Activated CD4-positive, alpha-beta T cell treated with anti-CD3 and anti-CD28 coated beads for 36 hours (primary cell): ENCODE data around the gene FGF18. TPM values are rescaled to one million over a fixed set of nuclear protein-coding genes. Genes with fewer than 3 reads are reported as not detected.
"Not testable (repeated sequence)": the region's sequence is repeated elsewhere in the genome, so short reads cannot be mapped to it uniquely, and the experiment has no call there.

Source experiments
- ATAC-seq: fragments of 200-7000 bp; cut with Tn5 transposase; one replicate; pipeline ENCODE4 v1.10.0; 2021; ENCODE audit warnings: mild to moderate bottlenecking, moderate library complexity
- CTCF ChIA-PET: fragments of 350-600 bp; sonication (Branson Sonifier 250); formaldehyde crosslinking; loops from one replicate; lab custom pipeline; 2021; ENCODE audit warnings: antibody characterized with exemption; lab: Charles Lee
- POLR2A ChIA-PET: fragments of 350-600 bp; sonication (Branson Sonifier 250); formaldehyde crosslinking; loops from one replicate; lab custom pipeline; 2021; ENCODE audit warnings: antibody characterized with exemption, inconsistent platforms; lab: Charles Lee
- DNase-seq: peaks from one replicate; pipeline ENCODE4 v3.0.0-alpha.2; 2020
- H3K27ac Mint-ChIP-seq: one replicate; pipeline ENCODE4 v1.8.0; 2021; ENCODE audit warnings: mixed read lengths
- H3K27me3 Mint-ChIP-seq: one replicate; pipeline ENCODE4 v1.8.0; 2021; ENCODE audit warnings: mixed read lengths
- H3K36me3 Mint-ChIP-seq: one replicate; pipeline ENCODE4 v1.8.0; 2021; ENCODE audit warnings: low read depth, mixed read lengths
- H3K4me1 Mint-ChIP-seq: one replicate; pipeline ENCODE4 v1.8.0; 2021; ENCODE audit warnings: mixed read lengths
- H3K4me3 Mint-ChIP-seq: one replicate; pipeline ENCODE4 v1.8.0; 2021; ENCODE audit warnings: mild to moderate bottlenecking, moderate library complexity, mixed read lengths
- H3K9me3 Mint-ChIP-seq: one replicate; pipeline ENCODE4 v1.8.0; 2021; ENCODE audit warnings: low read depth, mixed read lengths
- intact Hi-C, 2 experiments: fragments of 100-400 bp; cut with DNase I in 1 of 2; cut with micrococcal nuclease in 1 of 2; formaldehyde crosslinking; loops; one replicate each; pipeline versions ENCODE4 v1.14.2 to v1.15.1; 2022 to 2024; cut with DNase I, micrococcal nuclease
- total RNA-seq, 2 experiments: library from RNA; stranded (reverse); gene quantifications; one replicate each; pipeline ENCODE4 v1.2.3, GENCODE V29; 2021

The FGF18 gene
- total RNA-seq, 2 experiments from 2014 or later: not detected

GRCh38 chr5:171400169-171400568, 19.3 kb upstream of the FGF18 start:
- intact Hi-C loops: no loop called here
- no peak overlapping the region for H3K4me3 Mint-ChIP-seq
- POLR2A ChIA-PET: interaction anchor here (1.4 kb wide), 1 partner anchor 11 kb away, joined by 7 read pairs; no protein-coding TSS in a partner anchor
- CTCF ChIA-PET: no interaction called here
- no peak for ATAC-seq
- H3K27ac Mint-ChIP-seq: peak overlapping the region; percentile 28
- H3K9me3 Mint-ChIP-seq: no peaks in the 10 kb centered on the region
- no peaks in the 10 kb centered on the region for H3K27me3 Mint-ChIP-seq
- peaks cover 51% of the 10 kb centered on the region for H3K4me1 Mint-ChIP-seq
- peaks cover 68% of the 10 kb centered on the region for H3K36me3 Mint-ChIP-seq
- no peak for DNase-seq

GRCh38 chr5:171401167-171401947, 18.1 kb upstream of the FGF18 start:
- POLR2A ChIA-PET: interaction anchor here (1.2 to 1.4 kb wide), 2 partner anchors 9 to 13 kb away, joined by 7 read pairs; no protein-coding TSS in a partner anchor
- Mint-ChIP-seq H3K36me3 (peaks cover 71% of the 10 kb centered on the region), H3K4me1 (peaks cover 55% of the 10 kb centered on the region), H3K4me3 (no peak overlapping the region), H3K9me3 (no peaks in the 10 kb centered on the region), H3K27ac (no peak overlapping the region), H3K27me3 (no peaks in the 10 kb centered on the region)
- DNase-seq (no peak), ATAC-seq (no peak)
- intact Hi-C loops: no loop called here
- CTCF ChIA-PET: no interaction called here

GRCh38 chr5:171402751-171403150, 16.7 kb upstream of the FGF18 start:
- H3K27ac Mint-ChIP-seq, POLR2A ChIA-PET, CTCF ChIA-PET, DNase-seq, H3K27me3 Mint-ChIP-seq, ATAC-seq, H3K9me3 Mint-ChIP-seq, H3K4me3 Mint-ChIP-seq, intact Hi-C loops: not testable (repeated sequence)
- peaks cover 48% of the 10 kb centered on the region for H3K4me1 Mint-ChIP-seq
- peaks cover 70% of the 10 kb centered on the region for H3K36me3 Mint-ChIP-seq

- POLR2A ChIA-PET: interaction anchor here (0.6 to 1.4 kb wide), 3 partner anchors 10 to 13 kb away, joined by 4 to 8 read pairs (median 4); no protein-coding TSS in a partner anchor
These were observed 13.8 kb upstream of the FGF18 start for GRCh38 chr5:171405615-171406014.

GRCh38 chr5:171407234-171407633, 12.2 kb upstream of the FGF18 start:
- Mint-ChIP-seq H3K27me3 (no peaks in the 10 kb centered on the region), H3K9me3 (no peaks in the 10 kb centered on the region), H3K4me3 (no peak overlapping the region), H3K27ac (no peak overlapping the region), H3K36me3 (peaks cover 70% of the 10 kb centered on the region), H3K4me1 (peaks cover 35% of the 10 kb centered on the region)
- ChIA-PET CTCF (no interaction called here), POLR2A (interaction anchor here (0.7 to 1.0 kb wide), 2 partner anchors 11 to 13 kb away, joined by 3 to 8 read pairs; no protein-coding TSS in a partner anchor)
- intact Hi-C loops: loop anchor here in 1 of 2 experiments (2.0 kb wide), 1 partner anchor 14 kb away; no protein-coding TSS in a partner anchor
- no peak for ATAC-seq
- DNase-seq: no peak

More at GRCh38 chr5:171405615-171406014, 13.8 kb upstream of the FGF18 start:
- Mint-ChIP-seq H3K9me3 (no peaks in the 10 kb centered on the region), H3K36me3 (peaks cover 72% of the 10 kb centered on the region), H3K27me3 (no peaks in the 10 kb centered on the region), H3K4me1 (peaks cover 44% of the 10 kb centered on the region), H3K4me3 (no peak overlapping the region), H3K27ac (peak overlapping the region; percentile 47)
- intact Hi-C loops: loop anchor here in 1 of 2 experiments (2.0 kb wide), 1 partner anchor 13 kb away; no protein-coding TSS in a partner anchor
- ATAC-seq (peak; percentile 42), DNase-seq (no peak)
- CTCF ChIA-PET: interaction anchor here (0.6 to 1.5 kb wide), 2 partner anchors 9 to 569 kb away, joined by 3 read pairs; no protein-coding TSS in a partner anchor

GRCh38 chr5:171409164-171410136, 10.0 kb upstream of the FGF18 start:
- peak overlapping the region; percentile 60 for H3K27ac Mint-ChIP-seq
- DNase-seq: no peak
- ATAC-seq: no peak
- H3K4me1 Mint-ChIP-seq: peaks cover 35% of the 10 kb centered on the region
- intact Hi-C loops: loop anchor here (2.0 to 10.0 kb wide), 2 partner anchors 19 to 875 kb away; partner anchors contain the start of gene UBTD2 (in 1 of the 2)
- CTCF ChIA-PET: no interaction called here
- H3K9me3 Mint-ChIP-seq: no peaks in the 10 kb centered on the region
- peaks cover 78% of the 10 kb centered on the region for H3K36me3 Mint-ChIP-seq
- H3K27me3 Mint-ChIP-seq: no peaks in the 10 kb centered on the region
- POLR2A ChIA-PET: interaction anchor here (2.3 kb wide), 1 partner anchor 10 kb away, joined by 10 read pairs; no protein-coding TSS in a partner anchor
- H3K4me3 Mint-ChIP-seq: no peak overlapping the region

GRCh38 chr5:171410181-171410580, 9.3 kb upstream of the FGF18 start:
- no peak overlapping the region for H3K4me3 Mint-ChIP-seq
- no peaks in the 10 kb centered on the region for H3K27me3 Mint-ChIP-seq
- no peak overlapping the region for H3K27ac Mint-ChIP-seq
- intact Hi-C loops: loop anchor here in 1 of 2 experiments (10.0 kb wide), 1 partner anchor 875 kb away; the partner anchor contains the start of gene UBTD2
- DNase-seq (no peak), ATAC-seq (no peak)
- ChIA-PET POLR2A (interaction anchor here (2.3 kb wide), 1 partner anchor 11 kb away, joined by 10 read pairs; no protein-coding TSS in a partner anchor), CTCF (no interaction called here)
- H3K4me1 Mint-ChIP-seq: peaks cover 34% of the 10 kb centered on the region
- H3K36me3 Mint-ChIP-seq: peaks cover 73% of the 10 kb centered on the region
- H3K9me3 Mint-ChIP-seq: no peaks in the 10 kb centered on the region

- Mint-ChIP-seq H3K27ac (no peak overlapping the region), H3K9me3 (no peaks in the 10 kb centered on the region), H3K27me3 (no peaks in the 10 kb centered on the region), H3K4me3 (no peak overlapping the region), H3K36me3 (peaks cover 54% of the 10 kb centered on the region), H3K4me1 (peaks cover 17% of the 10 kb centered on the region)
- POLR2A ChIA-PET: interaction anchor here (0.6 kb wide), 1 partner anchor 635 kb away, joined by 3 read pairs; no protein-coding TSS in a partner anchor
- ATAC-seq (no peak), DNase-seq (no peak)
- intact Hi-C loops: loop anchor here in 1 of 2 experiments (10.0 kb wide), 1 partner anchor 873 kb away; the partner anchor contains the start of gene UBTD2
- CTCF ChIA-PET: no interaction called here
These were observed 7.3 kb upstream of the FGF18 start for GRCh38 chr5:171412186-171412585.

- Mint-ChIP-seq H3K9me3 (no peaks in the 10 kb centered on the region), H3K27ac (no peak overlapping the region), H3K27me3 (no peaks in the 10 kb centered on the region), H3K36me3 (peaks cover 42% of the 10 kb centered on the region), H3K4me3 (no peak overlapping the region), H3K4me1 (peaks cover 10% of the 10 kb centered on the region)
- CTCF ChIA-PET: no interaction called here
- POLR2A ChIA-PET: interaction anchor here (0.7 to 2.0 kb wide), 2 partner anchors 26 to 775 kb away, joined by 3 to 7 read pairs; partner anchors contain the start of gene NPM1
- intact Hi-C loops: loop anchor here in 1 of 2 experiments (10.0 kb wide), 1 partner anchor 871 kb away; the partner anchor contains the start of gene UBTD2
- ATAC-seq (no peak), DNase-seq (no peak)
These were observed 6.1 kb upstream of the FGF18 start for GRCh38 chr5:171413153-171413910.

GRCh38 chr5:171413993-171414392, 5.5 kb upstream of the FGF18 start:
- CTCF ChIA-PET, H3K4me1 Mint-ChIP-seq, H3K9me3 Mint-ChIP-seq, ATAC-seq, H3K27me3 Mint-ChIP-seq, H3K4me3 Mint-ChIP-seq, H3K27ac Mint-ChIP-seq, DNase-seq: not testable (repeated sequence)
- H3K36me3 Mint-ChIP-seq: peaks cover 37% of the 10 kb centered on the region
- POLR2A ChIA-PET: interaction anchor here (2.0 kb wide), 1 partner anchor 27 kb away, joined by 7 read pairs; the partner anchor contains the start of gene NPM1
- intact Hi-C loops: loop anchor here in 1 of 2 experiments (10.0 kb wide), 1 partner anchor 871 kb away; the partner anchor contains the start of gene UBTD2
